ENCODE data around the gene FAM124B. TPM values are rescaled to one million over a fixed set of nuclear protein-coding genes. Genes with fewer than 3 reads are reported as not detected.
"Not testable (repeated sequence)": the region's sequence is repeated elsewhere in the genome, so short reads cannot be mapped to it uniquely, and the experiment has no call there.

Gene FAM124B
- polyA plus RNA-seq, 4 donors, result 2.1 to 3.1 (median 2.8) TPM

GRCh38 chr2:224416656-224417360 lies 14.9 kb upstream of the FAM124B start:
- no peak for DNase-seq (ENCODE audit: low read depth in 4 of 4, low spot score in 3 of 4)

- no peak for DNase-seq (ENCODE audit: low read depth in 4 of 4, low spot score in 3 of 4)
Measured at GRCh38 chr2:224413381-224413780, 11.5 kb upstream of the FAM124B start.

DNA sequence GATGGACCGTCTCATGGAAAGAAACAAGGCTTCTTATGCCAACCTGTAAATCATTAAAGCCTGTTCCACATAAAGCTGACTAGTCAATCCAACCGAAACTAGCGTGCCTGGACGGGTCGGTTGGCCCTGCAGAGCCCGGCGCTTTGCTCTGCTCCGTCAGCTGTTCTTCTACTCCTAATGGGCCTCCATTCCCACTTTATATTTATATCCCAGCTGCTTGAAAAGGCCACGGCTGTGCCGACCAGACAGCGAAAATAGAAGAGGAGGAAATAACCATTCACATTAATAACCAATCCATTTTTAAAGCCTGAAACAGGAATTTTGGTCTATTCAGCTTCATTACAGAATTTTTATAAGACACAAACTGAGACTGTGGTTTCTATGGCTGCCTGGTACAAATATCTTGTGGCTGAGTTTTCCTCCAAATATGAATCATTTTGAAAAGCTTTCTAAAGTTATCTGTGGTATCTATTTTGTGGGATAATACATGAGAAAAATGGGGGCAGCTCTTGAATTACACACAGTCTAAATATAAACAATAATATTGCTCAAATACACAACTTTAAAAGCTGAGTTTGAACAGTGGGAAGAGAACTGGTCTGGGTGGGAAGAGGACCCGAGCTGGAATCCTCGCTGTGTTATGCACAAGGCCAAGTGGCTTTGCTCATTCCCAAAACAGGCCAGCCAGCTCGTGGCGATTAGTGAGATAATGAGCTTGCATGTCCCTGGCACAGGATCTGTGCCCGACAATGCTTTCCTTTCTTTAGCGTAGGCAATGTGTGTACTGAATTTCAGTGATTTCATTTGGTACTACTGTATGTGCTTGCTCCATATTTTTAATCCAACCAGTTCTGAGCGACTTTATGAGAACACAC lies 10.5 kb upstream of the FAM124B start:
- peak in 3 of 4 donors; percentile 23 to 48 (median 25) for DNase-seq (ENCODE audit: low read depth in 4 of 4, low spot score in 3 of 4)

DNA sequence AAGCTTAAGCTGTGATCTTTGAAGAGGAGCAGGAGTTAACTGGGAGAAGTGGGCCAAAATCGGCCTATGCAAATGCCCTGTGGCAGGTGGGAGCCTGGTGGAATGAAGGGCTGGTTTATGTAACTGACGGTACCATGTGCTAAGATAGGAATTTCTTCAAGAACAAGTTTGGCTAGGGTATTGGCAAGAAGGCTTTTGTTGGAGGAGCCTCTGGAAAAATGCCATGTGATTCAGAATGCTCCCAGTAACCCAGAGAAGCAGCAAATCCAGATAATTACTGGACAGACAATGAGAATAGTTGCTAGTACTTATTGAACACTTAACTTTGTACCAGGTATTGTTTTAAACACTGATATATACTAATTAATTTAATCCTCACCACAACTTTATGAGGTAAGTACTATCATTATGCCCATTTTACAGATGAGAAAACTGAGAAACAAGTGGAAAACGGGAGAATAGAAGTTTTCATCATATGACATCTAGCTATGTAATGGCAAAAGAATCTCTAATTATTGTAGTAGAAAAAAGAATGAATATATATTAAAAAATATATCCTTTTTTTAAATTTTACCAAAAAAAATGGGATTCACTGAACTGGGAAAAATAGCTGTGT lies 9.1 kb upstream of the FAM124B start:
- DNase-seq (ENCODE audit: low read depth in 4 of 4, low spot score in 3 of 4), result no peak

DNA sequence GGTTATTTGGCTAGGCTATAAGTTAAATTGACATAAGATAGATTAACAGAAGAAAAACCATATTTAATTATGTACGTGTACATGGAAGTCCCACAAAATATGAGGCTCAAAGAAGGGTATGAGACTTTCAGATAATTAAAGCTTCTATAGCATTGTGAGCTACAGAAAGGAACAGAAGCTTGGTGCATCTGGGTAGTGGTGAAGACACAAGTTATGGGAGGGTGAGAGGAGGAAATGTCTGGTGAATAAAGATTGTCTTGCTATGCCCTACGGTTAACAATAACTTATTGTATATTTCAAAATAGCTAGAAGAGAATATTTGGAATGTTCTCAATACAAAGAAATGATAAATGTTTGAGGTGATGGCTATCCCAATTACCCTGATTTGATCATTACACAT lies 6.8 kb upstream of the FAM124B start:
- no peak for DNase-seq (ENCODE audit: low read depth in 4 of 4, low spot score in 3 of 4)

DNA sequence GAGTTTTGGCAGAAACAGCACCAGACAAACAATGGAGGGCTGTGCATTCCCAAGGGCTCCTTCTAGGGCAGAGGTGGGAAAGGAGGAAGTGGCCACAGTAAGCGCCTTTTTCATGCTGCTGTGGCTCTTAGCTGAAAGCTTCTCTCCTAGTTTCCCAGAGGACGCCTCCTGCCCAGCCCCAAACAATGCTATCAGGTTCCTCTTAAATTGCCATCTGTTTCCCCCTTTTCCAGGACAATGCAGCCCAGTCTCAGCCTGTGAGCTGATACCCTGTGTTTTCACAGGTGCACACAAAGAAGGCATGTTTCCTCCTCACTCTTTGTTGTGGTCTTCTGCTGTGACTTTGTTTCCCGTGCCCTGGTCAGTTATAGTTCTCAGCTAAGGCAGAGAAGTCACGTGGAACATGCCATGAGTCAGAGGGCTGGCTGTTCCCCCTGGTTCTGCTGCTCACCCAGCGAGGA lies 5.4 kb upstream of the FAM124B start:
- DNase-seq (ENCODE audit: low read depth in 4 of 4, low spot score in 3 of 4), result no peak

GRCh38 chr2:224405841-224406370 lies 4.0 kb upstream of the FAM124B start:
- no peak for DNase-seq (ENCODE audit: low read depth in 4 of 4, low spot score in 3 of 4)

- DNase-seq (ENCODE audit: low read depth in 4 of 4, low spot score in 3 of 4), result no peak
Measured at GRCh38 chr2:224405412-224405811, 3.5 kb upstream of the FAM124B start.

GRCh38 chr2:224404796-224405195 lies 2.9 kb upstream of the FAM124B start:
- no peak for DNase-seq (ENCODE audit: low read depth in 4 of 4, low spot score in 3 of 4)

DNA sequence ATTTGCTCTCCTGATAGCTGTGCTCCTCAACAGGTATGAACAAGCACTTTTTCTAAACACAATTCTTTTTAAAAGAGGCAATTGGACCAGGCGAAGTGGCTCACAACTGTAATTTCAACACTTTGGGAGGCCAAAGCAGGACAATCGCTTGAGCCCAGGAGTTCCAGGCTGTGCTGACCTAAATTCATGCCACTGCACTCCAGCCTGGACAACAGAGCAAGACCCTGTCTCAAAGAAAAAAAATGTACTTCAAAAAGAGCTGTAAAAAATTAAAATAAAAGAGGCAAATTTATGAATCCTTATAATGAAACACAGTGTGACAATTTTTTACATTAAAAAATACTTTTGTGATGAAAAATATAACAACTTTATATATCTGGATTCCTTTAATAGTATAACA lies 1.8 kb upstream of the FAM124B start:
- no peak for DNase-seq (ENCODE audit: low read depth in 4 of 4, low spot score in 3 of 4)

GRCh38 chr2:224400886-224401632 lies 848 bp downstream of the FAM124B start:
- no peak for DNase-seq (ENCODE audit: low read depth in 4 of 4, low spot score in 3 of 4)

GRCh38 chr2:224400174-224400810 lies 1.6 kb downstream of the FAM124B start:
- no peak for DNase-seq (ENCODE audit: low read depth in 4 of 4, low spot score in 3 of 4)

DNA sequence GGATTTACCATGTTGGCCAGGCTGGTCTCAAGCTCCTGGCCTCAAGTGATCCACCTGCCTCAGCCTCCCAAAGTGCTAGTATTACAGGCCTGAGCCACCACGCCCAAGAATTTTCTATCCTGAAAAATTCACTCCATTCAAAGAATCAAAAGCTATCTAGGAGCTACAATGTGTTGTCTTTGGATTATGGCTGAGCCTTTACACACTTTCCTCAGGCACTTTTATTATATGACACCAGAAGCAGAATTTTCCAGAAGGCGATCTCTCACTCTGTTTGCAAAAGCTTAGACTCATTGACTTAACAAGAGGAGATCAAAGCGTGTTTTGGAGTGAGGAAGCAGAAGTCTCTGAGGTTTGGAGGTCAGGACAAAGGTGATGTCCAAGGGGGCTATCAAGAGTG lies 3.6 kb downstream of the FAM124B start:
- no peak for DNase-seq (ENCODE audit: low read depth in 4 of 4, low spot score in 3 of 4)

DNA sequence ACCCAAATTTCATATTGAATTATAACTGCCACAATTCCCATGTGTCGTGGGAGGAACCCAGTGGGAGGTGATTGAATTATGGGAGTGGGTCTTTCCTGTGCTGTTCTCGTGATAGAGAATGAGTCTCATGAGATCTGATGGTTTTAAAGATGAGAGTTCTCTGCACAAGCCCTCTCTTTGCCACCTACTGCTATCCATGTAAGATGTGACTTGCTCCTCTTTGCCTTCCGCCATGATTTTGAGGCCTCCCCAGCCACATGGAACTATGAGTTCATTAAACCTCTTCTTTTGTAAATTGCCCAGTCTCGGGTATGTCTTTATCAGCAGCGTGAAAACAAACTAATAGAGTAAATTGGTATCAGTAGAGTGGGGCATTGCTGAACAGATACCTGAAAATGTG lies 4.8 kb downstream of the FAM124B start:
- DNase-seq (ENCODE audit: low read depth in 4 of 4, low spot score in 3 of 4), result not testable (repeated sequence)

GRCh38 chr2:224395620-224396390 lies 6.1 kb downstream of the FAM124B start:
- no peak for DNase-seq (ENCODE audit: low read depth in 4 of 4, low spot score in 3 of 4)

DNA sequence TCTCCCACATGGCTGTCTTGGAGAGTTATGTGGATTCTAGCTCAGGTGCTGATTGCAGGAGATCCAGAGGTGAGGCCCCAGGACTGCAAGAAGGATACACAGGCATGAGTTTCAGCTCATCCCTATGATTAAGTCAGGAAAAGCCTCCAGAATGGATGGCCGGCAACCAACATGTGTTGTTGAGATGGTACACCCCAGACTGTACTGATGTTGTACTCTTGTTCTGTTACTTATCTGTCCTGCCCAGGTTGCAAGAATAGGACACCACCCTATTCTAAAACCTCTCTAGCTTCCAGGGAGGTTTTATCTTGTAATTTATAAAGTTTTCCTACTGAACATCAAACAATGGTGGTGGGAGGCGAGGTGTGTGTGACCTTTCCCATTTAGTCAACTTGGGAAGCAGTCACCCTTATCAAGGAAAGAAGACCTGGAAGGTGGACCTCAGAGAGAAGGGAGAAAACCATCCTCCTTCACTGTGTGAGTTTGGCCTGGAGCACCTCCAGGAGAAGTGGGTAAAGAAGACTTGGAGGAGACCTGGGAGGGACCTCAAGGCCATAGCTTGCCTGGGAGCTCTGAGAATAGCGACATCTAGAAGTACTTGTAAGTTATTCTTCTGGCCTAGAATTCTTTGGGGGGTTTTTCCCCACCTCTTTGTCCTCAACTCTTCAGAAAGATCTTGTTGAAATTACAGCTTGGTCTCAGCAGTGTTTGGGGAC lies 8.6 kb downstream of the FAM124B start:
- no peak for DNase-seq (ENCODE audit: low read depth in 4 of 4, low spot score in 3 of 4)

- no peak for DNase-seq (ENCODE audit: low read depth in 4 of 4, low spot score in 3 of 4)
Measured at GRCh38 chr2:224392545-224392944, 9.4 kb downstream of the FAM124B start.

DNA sequence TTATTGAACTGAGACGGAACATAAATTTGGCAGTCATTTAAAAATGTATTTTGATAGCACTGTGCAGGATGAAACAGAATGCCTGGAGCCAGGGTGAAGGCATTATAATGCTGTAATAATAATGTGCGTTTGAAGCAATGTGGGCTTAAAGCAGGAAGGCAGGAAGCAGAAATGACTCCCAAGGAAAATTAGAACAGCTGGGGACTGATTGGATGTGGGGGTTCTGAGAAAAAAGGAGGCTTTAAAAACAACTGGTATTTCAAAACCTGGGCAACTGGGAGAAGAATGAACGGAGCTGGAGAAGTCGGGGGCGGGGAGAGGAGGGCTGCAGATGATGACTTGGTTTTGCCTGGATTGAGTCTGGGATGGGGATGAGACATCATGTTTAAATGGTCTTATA lies 12.6 kb downstream of the FAM124B start:
- no peak for DNase-seq (ENCODE audit: low read depth in 4 of 4, low spot score in 3 of 4)

GRCh38 chr2:224386876-224387275 lies 15.0 kb downstream of the FAM124B start:
- no peak for DNase-seq (ENCODE audit: low read depth in 4 of 4, low spot score in 3 of 4)
